A549 treated with CORT108297 at 1 μM for 4 hours (cell line): Measurements from ENCODE around the gene GOT1. TPM values are rescaled to one million over a fixed set of nuclear protein-coding genes. Genes with fewer than 3 reads are reported as not detected.

Source experiments
- total RNA-seq: library from RNA; stranded (reverse); fragments of 200-300 nt; extraction: Qiagen RNA extraction; gene quantifications from 5 replicates; pipeline ENCODE4 v1.2.3, GENCODE V29; 2022

GOT1 gene
- 33.7 to 41.0 TPM (median 34.1 TPM) in 5 replicates for total RNA-seq

GRCh38 chr10:99430451-99431189 lies at the start of gene GOT1:
Gene GOT1, minus strand, starts transcription at chr10:99430624. Its CDS starts 59 bp downstream, at chr10:99430565.

Other genes starting within 250 kb of the GOT1 start
- gene HPSE2, start 194.8 kb downstream of the GOT1 start, total RNA-seq = not detected in 5 replicates
- 17.7 to 23.1 TPM (median 22.1 TPM) in 5 replicates for gene CNNM1, start 101.3 kb downstream of the GOT1 start, total RNA-seq
- 0.06 to 0.11 TPM in 2 of 5 replicates, not detected in the others for gene NKX2-3, start 102.3 kb upstream of the GOT1 start, total RNA-seq
- 22.7 to 30.5 TPM (median 27.9 TPM) in 5 replicates for gene SLC25A28, start 189.8 kb upstream of the GOT1 start, total RNA-seq
- gene ENTPD7, start 228.9 kb upstream of the GOT1 start, total RNA-seq = 10.7 to 15.0 TPM (median 13.9 TPM) in 5 replicates